LNCAP (cell line): ENCODE measurements around the gene KCNQ5.

Experiments used
- TF ChIP-seq, protein P1 (sequence below): fragments of 450-650 bp; IDR thresholded peaks from 2 replicates; pipeline ENCODE4 v1.5.1; 2017; ENCODE audit warnings: mild to moderate bottlenecking

KCNQ5 gene

DNA sequence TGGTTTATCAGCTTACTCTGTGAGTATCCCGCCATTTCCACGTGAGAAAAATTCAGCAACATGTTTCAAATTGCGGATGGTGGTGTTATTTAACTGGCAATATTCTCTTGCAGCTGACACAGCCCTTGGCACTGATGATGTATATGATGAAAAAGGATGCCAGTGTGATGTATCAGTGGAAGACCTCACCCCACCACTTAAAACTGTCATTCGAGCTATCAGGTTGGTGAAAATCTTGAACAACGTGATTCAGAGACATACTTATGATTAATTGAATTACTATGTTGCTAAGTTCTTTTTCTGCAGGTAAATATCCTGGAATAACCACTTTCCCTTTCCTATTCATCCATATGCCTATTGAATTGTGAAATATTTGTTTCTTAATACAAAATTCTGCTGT, 547.8 kb downstream of the KCNQ5 start:
- TF ChIP-seq, protein P1, sequence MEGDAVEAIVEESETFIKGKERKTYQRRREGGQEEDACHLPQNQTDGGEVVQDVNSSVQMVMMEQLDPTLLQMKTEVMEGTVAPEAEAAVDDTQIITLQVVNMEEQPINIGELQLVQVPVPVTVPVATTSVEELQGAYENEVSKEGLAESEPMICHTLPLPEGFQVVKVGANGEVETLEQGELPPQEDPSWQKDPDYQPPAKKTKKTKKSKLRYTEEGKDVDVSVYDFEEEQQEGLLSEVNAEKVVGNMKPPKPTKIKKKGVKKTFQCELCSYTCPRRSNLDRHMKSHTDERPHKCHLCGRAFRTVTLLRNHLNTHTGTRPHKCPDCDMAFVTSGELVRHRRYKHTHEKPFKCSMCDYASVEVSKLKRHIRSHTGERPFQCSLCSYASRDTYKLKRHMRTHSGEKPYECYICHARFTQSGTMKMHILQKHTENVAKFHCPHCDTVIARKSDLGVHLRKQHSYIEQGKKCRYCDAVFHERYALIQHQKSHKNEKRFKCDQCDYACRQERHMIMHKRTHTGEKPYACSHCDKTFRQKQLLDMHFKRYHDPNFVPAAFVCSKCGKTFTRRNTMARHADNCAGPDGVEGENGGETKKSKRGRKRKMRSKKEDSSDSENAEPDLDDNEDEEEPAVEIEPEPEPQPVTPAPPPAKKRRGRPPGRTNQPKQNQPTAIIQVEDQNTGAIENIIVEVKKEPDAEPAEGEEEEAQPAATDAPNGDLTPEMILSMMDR, result no peak

DNA sequence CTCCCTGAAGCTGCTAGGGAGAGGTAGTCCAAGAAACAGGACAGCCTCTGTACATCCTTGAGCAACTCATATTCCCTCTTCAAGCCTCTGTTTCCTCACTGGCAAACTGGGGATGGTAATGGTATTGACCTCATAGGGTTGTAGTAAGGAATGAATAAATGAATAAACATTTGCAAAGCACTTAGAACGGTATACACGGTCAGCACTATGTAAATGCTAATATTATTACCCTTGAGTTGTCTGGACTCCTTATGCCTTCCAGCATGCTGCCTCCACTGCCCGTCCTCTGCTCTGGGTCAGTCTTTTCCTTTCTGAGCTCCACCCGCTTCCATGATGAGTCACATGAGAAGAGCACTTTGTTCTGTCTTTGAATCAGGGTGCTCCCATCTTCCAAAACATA, 552.8 kb downstream of the KCNQ5 start:
- TF ChIP-seq, protein P1, result no peak

DNA sequence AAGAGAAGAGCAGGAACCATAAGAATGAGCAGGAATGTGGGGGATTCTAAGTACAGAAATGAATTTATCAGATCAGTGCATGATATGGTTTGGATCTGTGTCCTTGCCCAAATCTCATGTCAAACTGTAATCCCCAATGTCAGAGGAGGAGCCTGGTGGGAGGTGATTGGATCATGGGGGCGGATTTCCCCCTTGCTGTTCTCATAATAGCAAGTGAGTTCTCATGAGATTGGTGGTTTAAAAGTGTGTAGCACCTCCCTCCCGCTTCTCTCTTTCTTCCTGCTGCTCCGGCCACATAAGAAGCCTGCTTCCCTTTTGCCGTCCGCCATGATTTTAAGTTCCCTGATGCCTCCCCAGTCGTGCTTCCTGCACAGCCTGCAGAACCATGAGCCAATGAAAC, 554.2 kb downstream of the KCNQ5 start:
- TF ChIP-seq, protein P1, result no peak

DNA sequence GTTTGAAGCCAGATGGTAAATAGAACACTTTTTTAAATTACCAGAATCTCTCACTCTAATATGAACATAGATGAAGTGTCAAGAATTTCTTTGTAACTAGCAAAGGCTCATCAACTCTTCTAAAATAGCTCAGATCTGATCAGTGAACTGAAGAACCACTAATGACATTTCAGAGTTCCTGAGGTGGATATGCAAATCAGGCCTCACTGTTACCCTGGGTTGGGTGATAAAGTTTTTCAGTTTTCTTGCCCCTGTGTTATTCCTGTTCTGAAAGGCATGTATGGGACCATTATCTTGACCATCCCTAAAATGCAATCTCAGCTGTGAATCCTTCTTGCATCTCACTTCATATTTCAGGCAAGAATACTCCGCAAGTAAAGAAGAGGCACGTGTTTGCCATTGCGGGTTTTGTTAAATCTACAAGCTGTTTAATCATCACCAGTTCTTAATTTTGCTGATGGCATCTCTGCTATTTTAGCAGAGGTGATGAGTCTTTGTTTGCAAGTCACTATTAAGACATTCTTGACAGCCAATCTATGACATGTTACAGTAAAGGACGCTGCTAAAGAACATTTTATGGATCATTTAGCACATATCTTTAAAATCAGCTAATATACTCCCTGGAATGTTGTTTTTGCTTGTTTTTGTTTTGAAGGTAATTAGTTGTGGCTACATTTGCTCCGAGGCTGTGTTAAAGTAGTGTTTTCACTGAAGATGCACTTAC, 555.5 kb downstream of the KCNQ5 start:
- TF ChIP-seq, protein P1, result no peak

DNA sequence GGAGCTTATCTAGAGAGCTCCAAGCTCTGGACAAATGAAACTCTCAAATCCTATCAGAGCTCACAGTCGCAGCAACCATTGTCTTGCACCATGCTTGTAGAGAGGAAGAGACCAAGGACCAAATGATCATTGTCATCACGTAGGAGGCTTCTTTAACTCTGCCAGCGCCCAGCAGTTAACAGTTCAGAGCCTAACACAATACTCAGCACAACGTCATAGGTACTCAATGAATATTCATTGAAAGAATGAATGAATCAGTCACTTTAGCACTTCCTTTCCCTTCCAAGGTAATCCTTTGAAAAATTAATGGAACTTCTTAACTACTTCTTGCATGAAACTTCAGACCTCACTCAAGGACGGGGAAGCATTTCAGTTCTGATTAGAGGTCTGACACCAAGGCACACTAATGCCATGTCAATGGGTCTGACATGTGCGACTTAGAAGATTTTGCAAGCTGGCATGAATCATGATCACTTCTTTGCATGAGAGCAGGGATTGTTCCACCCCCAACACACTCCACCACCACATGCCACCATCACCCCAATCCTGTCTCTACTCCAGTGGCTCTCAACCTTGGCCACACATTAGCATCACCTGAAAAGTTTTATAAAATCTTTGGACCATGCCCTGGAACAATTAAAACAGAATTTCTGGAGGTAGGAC, 558.3 kb downstream of the KCNQ5 start:
- TF ChIP-seq, protein P1, result no peak

DNA sequence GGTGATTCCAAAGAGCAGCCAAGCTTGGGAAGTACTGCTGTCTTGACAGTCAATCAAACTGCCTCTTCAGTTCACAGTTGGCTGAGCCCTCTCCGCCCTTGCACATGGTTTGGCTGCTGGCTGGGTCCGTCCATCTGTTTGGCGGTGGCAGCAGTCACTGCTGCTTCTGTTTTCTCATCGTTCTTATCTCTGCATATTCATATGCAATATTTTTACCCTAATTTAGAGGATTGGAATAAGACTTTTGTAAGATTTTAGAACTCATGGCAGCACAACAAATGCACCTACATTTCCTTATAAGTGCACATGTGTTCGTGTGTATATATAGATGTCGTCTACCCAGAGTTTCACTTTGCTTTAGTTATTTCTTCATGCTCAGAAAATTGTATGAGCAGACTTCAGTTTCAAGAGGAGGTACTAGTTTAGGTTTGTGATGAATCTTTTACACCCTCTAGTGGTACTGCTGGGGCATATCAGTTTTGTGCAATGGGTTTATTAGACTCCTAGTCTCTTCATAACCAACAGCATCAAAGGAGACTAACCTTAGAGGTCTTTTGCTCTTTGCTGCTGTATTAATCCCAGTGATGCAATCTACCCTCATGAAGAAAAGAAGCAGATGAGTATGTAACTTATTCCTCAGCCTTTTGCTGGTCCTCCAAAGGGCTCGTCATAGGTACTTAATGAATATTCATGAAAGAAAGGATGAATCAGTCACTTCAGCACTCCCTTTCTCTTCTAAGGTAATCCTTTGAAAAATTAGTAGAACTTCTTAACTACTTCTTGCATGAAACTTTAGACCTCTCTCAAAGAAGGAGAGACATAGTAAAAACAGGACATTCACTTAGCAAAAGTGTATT, 559.1 kb downstream of the KCNQ5 start:
- TF ChIP-seq, protein P1, result peak; percentile 80

DNA sequence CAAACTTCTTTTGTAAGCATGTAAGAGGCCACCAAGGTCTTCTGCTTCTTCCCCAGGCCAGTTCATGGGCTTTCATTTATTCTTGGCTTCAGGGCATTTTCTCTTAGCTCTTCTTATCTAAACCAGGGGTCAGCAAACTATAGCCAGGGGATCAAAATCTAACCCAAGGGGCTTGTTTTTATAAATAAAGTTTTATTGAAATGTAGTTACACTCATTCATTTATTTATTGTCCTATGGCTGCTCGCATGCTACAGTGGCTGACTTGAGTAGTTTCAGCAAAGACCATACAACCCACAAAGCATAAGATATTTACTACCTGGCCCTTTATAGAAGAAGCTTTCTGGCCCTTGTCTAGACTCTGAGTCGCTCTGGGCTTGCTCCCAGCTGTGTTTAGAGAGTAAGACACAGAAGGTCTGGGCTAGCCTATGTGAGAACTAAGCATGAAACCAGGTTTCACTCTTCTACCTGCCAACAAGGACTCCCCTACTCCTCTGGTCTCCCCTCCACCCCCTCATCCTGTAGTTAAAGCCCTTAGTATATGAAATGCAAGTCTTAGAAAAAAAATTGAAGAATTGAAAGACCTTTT, 560.2 kb downstream of the KCNQ5 start:
- TF ChIP-seq, protein P1, result no peak
